Measurements from ENCODE around the gene FARP1. TPM values are rescaled to one million over a fixed set of nuclear protein-coding genes. Genes with fewer than 3 reads are reported as not detected.

Gene FARP1
- total and polyA plus RNA-seq, 2 donors, result 5.8 to 7.5 TPM

GRCh38 chr13:98201984-98202383, 59.1 kb downstream of the FARP1 start:
- H3K4me3 ChIP-seq (ENCODE audit: low read length in 2 of 2), result no peak overlapping the region
- no peak for DNase-seq (ENCODE audit: low read depth in 6 of 9, low spot score in 9 of 9)
- H3K27me3 ChIP-seq (ENCODE audit: control insufficient read depth in 2 of 2, insufficient read depth in 1 of 2, low read length in 1 of 2), result no peaks in the 10 kb centered on the region
- H3K27ac ChIP-seq (ENCODE audit: low read depth in 1 of 2, low read length in 1 of 2), result no peak overlapping the region
- no peaks in the 10 kb centered on the region for H3K36me3 ChIP-seq (ENCODE audit: control insufficient read depth in 2 of 2, insufficient read depth in 2 of 2, low read length in 1 of 2)
- WGBS, result 89% methylated on average over 6 of the region's 6 CpGs
- H3K9me3 ChIP-seq (ENCODE audit: control insufficient read depth in 2 of 2, insufficient read depth in 1 of 2, low read length in 1 of 2), result no peaks in the 10 kb centered on the region
- H3K4me1 ChIP-seq (ENCODE audit: control insufficient read depth in 2 of 2, insufficient read depth in 2 of 2, low read length in 2 of 2), result no peaks in the 10 kb centered on the region

- no peak overlapping the region for H3K4me3 ChIP-seq (ENCODE audit: low read length in 2 of 2)
- DNase-seq (ENCODE audit: low read depth in 6 of 9, low spot score in 9 of 9), result no peak
- H3K4me1 ChIP-seq (ENCODE audit: control insufficient read depth in 2 of 2, insufficient read depth in 2 of 2, low read length in 2 of 2), result no peaks in the 10 kb centered on the region
- 96% methylated on average over 8 of the region's 8 CpGs for WGBS
- no peaks in the 10 kb centered on the region for H3K36me3 ChIP-seq (ENCODE audit: control insufficient read depth in 2 of 2, insufficient read depth in 2 of 2, low read length in 1 of 2)
- no peaks in the 10 kb centered on the region for H3K27me3 ChIP-seq (ENCODE audit: control insufficient read depth in 2 of 2, insufficient read depth in 1 of 2, low read length in 1 of 2)
- H3K9me3 ChIP-seq (ENCODE audit: control insufficient read depth in 2 of 2, insufficient read depth in 1 of 2, low read length in 1 of 2), result no peaks in the 10 kb centered on the region
- H3K27ac ChIP-seq (ENCODE audit: low read depth in 1 of 2, low read length in 1 of 2), result no peak overlapping the region
Observed at GRCh38 chr13:98203646-98204326, 60.9 kb downstream of the FARP1 start.

DNA sequence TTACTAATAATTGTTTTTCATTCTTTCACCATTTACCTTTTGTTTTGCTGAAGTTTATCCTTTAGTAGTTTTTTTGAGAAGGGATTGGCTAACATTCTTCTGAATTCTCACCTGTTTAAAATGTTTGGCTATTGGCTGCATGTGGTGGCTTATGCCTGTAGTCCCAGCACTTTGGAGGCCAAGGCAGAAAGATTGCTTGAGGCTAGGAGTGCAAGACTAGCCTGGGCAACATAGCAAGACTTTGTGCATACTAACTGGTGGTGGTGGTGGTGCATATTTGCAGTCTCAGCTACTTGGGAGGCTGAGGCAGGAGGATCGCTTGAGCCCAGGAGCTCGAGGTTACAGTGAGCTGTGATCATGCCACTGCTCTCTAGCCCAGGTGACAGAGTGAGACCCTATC, 61.7 kb downstream of the FARP1 start:
- Histone ChIP-seq H3K9me3 (ENCODE audit: control insufficient read depth in 2 of 2, insufficient read depth in 1 of 2, low read length in 1 of 2) (no peaks in the 10 kb centered on the region), H3K36me3 (ENCODE audit: control insufficient read depth in 2 of 2, insufficient read depth in 2 of 2, low read length in 1 of 2) (no peaks in the 10 kb centered on the region), H3K27ac (ENCODE audit: low read depth in 1 of 2, low read length in 1 of 2) (no peak overlapping the region), H3K4me3 (ENCODE audit: low read length in 2 of 2) (no peak overlapping the region), H3K27me3 (ENCODE audit: control insufficient read depth in 2 of 2, insufficient read depth in 1 of 2, low read length in 1 of 2) (no peaks in the 10 kb centered on the region), H3K4me1 (ENCODE audit: control insufficient read depth in 2 of 2, insufficient read depth in 2 of 2, low read length in 2 of 2) (no peaks in the 10 kb centered on the region)
- WGBS, result 94% methylated on average over 2 of the region's 2 CpGs
- DNase-seq (ENCODE audit: low read depth in 6 of 9, low spot score in 9 of 9), result no peak

DNA sequence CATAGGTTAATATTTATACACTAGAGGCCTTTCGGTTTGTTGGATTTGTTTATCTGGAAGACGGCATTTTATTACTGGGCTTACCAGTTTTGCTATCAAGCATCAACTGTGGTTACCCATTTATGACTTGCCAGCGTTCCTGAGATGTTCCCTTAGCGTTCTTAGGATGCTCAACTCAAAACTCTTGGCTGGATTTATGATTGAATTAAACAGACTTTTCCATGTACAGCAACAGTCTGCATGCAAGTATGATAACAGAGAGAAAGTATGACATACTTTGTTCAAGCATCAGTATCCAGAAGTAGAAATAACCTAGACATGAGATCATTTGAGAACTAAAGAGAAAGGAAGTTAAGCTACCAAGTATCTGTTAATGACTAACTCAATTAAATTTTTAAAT, 64.1 kb downstream of the FARP1 start:
- no peak for DNase-seq (ENCODE audit: low read depth in 6 of 9, low spot score in 9 of 9)
- H3K27ac ChIP-seq (ENCODE audit: low read depth in 1 of 2, low read length in 1 of 2), result no peak overlapping the region

GRCh38 chr13:98207416-98207815, 64.5 kb downstream of the FARP1 start:
- no peaks in the 10 kb centered on the region for H3K36me3 ChIP-seq (ENCODE audit: control insufficient read depth in 2 of 2, insufficient read depth in 2 of 2, low read length in 1 of 2)
- no peak overlapping the region for H3K27ac ChIP-seq (ENCODE audit: low read depth in 1 of 2, low read length in 1 of 2)

More for the DNA sequence above, 64.1 kb downstream of the FARP1 start:
- H3K4me3 ChIP-seq (ENCODE audit: low read length in 2 of 2), result no peak overlapping the region
- H3K4me1 ChIP-seq (ENCODE audit: control insufficient read depth in 2 of 2, insufficient read depth in 2 of 2, low read length in 2 of 2), result no peaks in the 10 kb centered on the region
- no peaks in the 10 kb centered on the region for H3K27me3 ChIP-seq (ENCODE audit: control insufficient read depth in 2 of 2, insufficient read depth in 1 of 2, low read length in 1 of 2)
- H3K36me3 ChIP-seq (ENCODE audit: control insufficient read depth in 2 of 2, insufficient read depth in 2 of 2, low read length in 1 of 2), result no peaks in the 10 kb centered on the region
- 96% methylated on average over 4 of the region's 4 CpGs for WGBS
- no peaks in the 10 kb centered on the region for H3K9me3 ChIP-seq (ENCODE audit: control insufficient read depth in 2 of 2, insufficient read depth in 1 of 2, low read length in 1 of 2)

DNA sequence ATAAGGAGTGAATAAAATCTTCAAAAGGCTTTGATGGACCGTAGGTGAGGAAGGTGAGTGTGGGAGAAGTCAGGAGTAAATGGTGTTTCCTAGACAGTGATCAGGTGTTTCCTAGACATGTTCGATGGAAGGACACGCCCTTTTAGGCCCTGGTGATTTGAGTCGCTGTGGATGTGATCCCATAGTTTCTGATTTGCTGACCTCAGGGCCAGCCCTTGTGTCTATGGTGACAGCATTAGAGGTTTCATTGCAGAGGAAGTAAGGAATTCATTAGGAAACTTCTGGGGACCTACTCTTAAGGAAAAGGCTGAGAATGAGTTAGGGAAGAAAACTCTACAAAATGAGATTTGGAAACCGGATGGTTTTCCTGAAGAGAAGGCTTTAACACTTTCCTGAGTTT, 65.7 kb downstream of the FARP1 start:
- WGBS, result 95% methylated on average over 5 of the region's 5 CpGs
- Histone ChIP-seq H3K36me3 (ENCODE audit: control insufficient read depth in 2 of 2, insufficient read depth in 2 of 2, low read length in 1 of 2) (no peaks in the 10 kb centered on the region), H3K27me3 (ENCODE audit: control insufficient read depth in 2 of 2, insufficient read depth in 1 of 2, low read length in 1 of 2) (no peaks in the 10 kb centered on the region), H3K4me3 (ENCODE audit: low read length in 2 of 2) (no peak overlapping the region), H3K9me3 (ENCODE audit: control insufficient read depth in 2 of 2, insufficient read depth in 1 of 2, low read length in 1 of 2) (no peaks in the 10 kb centered on the region), H3K4me1 (ENCODE audit: control insufficient read depth in 2 of 2, insufficient read depth in 2 of 2, low read length in 2 of 2) (no peaks in the 10 kb centered on the region), H3K27ac (ENCODE audit: low read depth in 1 of 2, low read length in 1 of 2) (no peak overlapping the region)
- no peak for DNase-seq (ENCODE audit: low read depth in 6 of 9, low spot score in 9 of 9)

More at GRCh38 chr13:98207416-98207815, 64.5 kb downstream of the FARP1 start:
- no peak for DNase-seq (ENCODE audit: low read depth in 6 of 9, low spot score in 9 of 9)
- Histone ChIP-seq H3K9me3 (ENCODE audit: control insufficient read depth in 2 of 2, insufficient read depth in 1 of 2, low read length in 1 of 2) (no peaks in the 10 kb centered on the region), H3K4me3 (ENCODE audit: low read length in 2 of 2) (no peak overlapping the region), H3K27me3 (ENCODE audit: control insufficient read depth in 2 of 2, insufficient read depth in 1 of 2, low read length in 1 of 2) (no peaks in the 10 kb centered on the region), H3K4me1 (ENCODE audit: control insufficient read depth in 2 of 2, insufficient read depth in 2 of 2, low read length in 2 of 2) (no peaks in the 10 kb centered on the region)
- WGBS, result 94% methylated on average over 4 of the region's 4 CpGs

- H3K4me3 ChIP-seq (ENCODE audit: low read length in 2 of 2), result no peak overlapping the region
- 94% methylated on average over 5 of the region's 5 CpGs for WGBS
Observed at GRCh38 chr13:98212763-98213162, 69.9 kb downstream of the FARP1 start.

GRCh38 chr13:98213354-98213753, 70.5 kb downstream of the FARP1 start:
- Histone ChIP-seq H3K36me3 (ENCODE audit: control insufficient read depth in 2 of 2, insufficient read depth in 2 of 2, low read length in 1 of 2) (no peaks in the 10 kb centered on the region), H3K27ac (ENCODE audit: low read depth in 1 of 2, low read length in 1 of 2) (no peak overlapping the region), H3K4me1 (ENCODE audit: control insufficient read depth in 2 of 2, insufficient read depth in 2 of 2, low read length in 2 of 2) (no peaks in the 10 kb centered on the region), H3K4me3 (ENCODE audit: low read length in 2 of 2) (no peak overlapping the region), H3K27me3 (ENCODE audit: control insufficient read depth in 2 of 2, insufficient read depth in 1 of 2, low read length in 1 of 2) (no peaks in the 10 kb centered on the region), H3K9me3 (ENCODE audit: control insufficient read depth in 2 of 2, insufficient read depth in 1 of 2, low read length in 1 of 2) (no peaks in the 10 kb centered on the region)
- 95% methylated on average over 8 of the region's 8 CpGs for whole genome bisulfite sequencing
- no peak for DNase-seq (ENCODE audit: low read depth in 6 of 9, low spot score in 9 of 9)

More at GRCh38 chr13:98212763-98213162, 69.9 kb downstream of the FARP1 start:
- H3K4me1 ChIP-seq (ENCODE audit: control insufficient read depth in 2 of 2, insufficient read depth in 2 of 2, low read length in 2 of 2), result no peaks in the 10 kb centered on the region
- H3K36me3 ChIP-seq (ENCODE audit: control insufficient read depth in 2 of 2, insufficient read depth in 2 of 2, low read length in 1 of 2), result no peaks in the 10 kb centered on the region
- no peak overlapping the region for H3K27ac ChIP-seq (ENCODE audit: low read depth in 1 of 2, low read length in 1 of 2)
- H3K27me3 ChIP-seq (ENCODE audit: control insufficient read depth in 2 of 2, insufficient read depth in 1 of 2, low read length in 1 of 2), result no peaks in the 10 kb centered on the region
- H3K9me3 ChIP-seq (ENCODE audit: control insufficient read depth in 2 of 2, insufficient read depth in 1 of 2, low read length in 1 of 2), result no peaks in the 10 kb centered on the region
- no peak for DNase-seq (ENCODE audit: low read depth in 6 of 9, low spot score in 9 of 9)

DNA sequence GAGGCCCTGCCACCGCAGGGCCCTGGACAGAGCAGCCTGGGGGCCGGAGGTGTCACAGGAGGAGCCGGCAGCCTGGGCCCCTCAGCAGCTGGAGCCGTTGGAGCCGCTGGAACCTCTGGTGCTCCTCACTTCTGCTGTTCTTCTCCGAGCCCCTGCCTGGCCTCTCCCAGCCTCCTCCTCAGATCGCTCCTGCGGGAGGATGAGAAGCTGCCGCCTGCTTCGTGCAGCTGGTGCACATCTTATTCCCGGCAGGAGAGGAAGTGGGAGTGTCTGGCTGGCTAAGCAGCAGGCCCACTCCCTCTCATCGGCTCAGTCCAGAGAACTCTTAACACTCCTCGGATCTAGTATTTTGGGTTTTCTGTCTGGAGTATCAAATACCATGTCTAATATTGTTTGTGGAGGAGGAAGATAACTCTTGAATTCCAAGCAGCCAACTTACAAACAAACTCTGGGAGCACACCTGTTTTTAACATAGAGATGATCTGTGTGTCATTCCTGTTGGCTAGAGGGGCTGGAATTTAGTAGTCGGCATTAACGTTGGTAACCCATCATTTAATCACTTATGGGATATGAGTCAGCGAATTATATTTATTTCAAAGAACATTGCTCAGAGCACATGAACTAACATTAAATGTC, 71.2 kb downstream of the FARP1 start:
- Histone ChIP-seq H3K4me3 (ENCODE audit: low read length in 2 of 2) (no peak overlapping the region), H3K27ac (ENCODE audit: low read depth in 1 of 2, low read length in 1 of 2) (no peak overlapping the region), H3K36me3 (ENCODE audit: control insufficient read depth in 2 of 2, insufficient read depth in 2 of 2, low read length in 1 of 2) (no peaks in the 10 kb centered on the region), H3K4me1 (ENCODE audit: control insufficient read depth in 2 of 2, insufficient read depth in 2 of 2, low read length in 2 of 2) (no peaks in the 10 kb centered on the region), H3K9me3 (ENCODE audit: control insufficient read depth in 2 of 2, insufficient read depth in 1 of 2, low read length in 1 of 2) (no peaks in the 10 kb centered on the region), H3K27me3 (ENCODE audit: control insufficient read depth in 2 of 2, insufficient read depth in 1 of 2, low read length in 1 of 2) (no peaks in the 10 kb centered on the region)
- DNase-seq (ENCODE audit: low read depth in 6 of 9, low spot score in 9 of 9), result no peak
- 85% methylated on average over 16 of the region's 16 CpGs for WGBS

Data from thymus (tissue), 11 donors.